ENCODE results near the gene CEP170.

- TF ChIP-seq EZH2 (IDR thresholded peaks at IDR 0.05) (no peak), POLR2AphosphoS5 (IDR thresholded peaks at IDR 0.05; ENCODE audit: borderline replicate concordance, low read depth, low read length) (no peak)
Observed at GRCh38 chr1:243267914-243268653, 13.0 kb upstream of the CEP170 start.
